HepG2 (cell line): Measurements from ENCODE around the gene PTPN12. TPM values are rescaled to one million over a fixed set of nuclear protein-coding genes. Genes with fewer than 3 reads are reported as not detected.

Experiments used
- ATAC-seq: fragments of 200-7000 bp; cut with Tn5 transposase; 3 replicates; pipeline ENCODE4 v1.9.1; 2020; ENCODE audit warnings: mild to moderate bottlenecking, moderate library complexity
- BruUV-seq: library from RNA; stranded (reverse); fragments of 400-500 nt; replicated peaks from 2 replicates; lab custom pipeline; 2021; lab: Mats Ljungman, UMichigan
- CTCF ChIA-PET: fragments of 300-600 bp; formaldehyde crosslinking; extraction: SDS; loops from one replicate; lab custom pipeline; 2021; ENCODE audit warnings: low total read pairs, inconsistent platforms, low intra/inter-chr PET ratio; lab: Yijun Ruan, JAX
- POLR2A ChIA-PET: fragments of 350-600 bp; sonication (Branson Sonifier 250); formaldehyde crosslinking; loops from one replicate; lab custom pipeline; 2020; ENCODE audit warnings: antibody characterized with exemption, inconsistent platforms; lab: Yijun Ruan, JAX
- DNase-seq: peaks from one replicate; pipeline ENCODE4 v3.0.0-alpha.2; 2015; ENCODE audit warnings: low spot score
- FAIRE-seq: peaks from 3 replicates; lab custom pipeline; 2011; peaks lifted over from hg19 to GRCh38; lab: Jason Lieb, UNC
- H2AFZ ChIP-seq: one replicate; pipeline ENCODE4 v1.6.1; 2011; ENCODE audit warnings: low read length, inconsistent platforms
- H3K27ac ChIP-seq: fragments of 300-600 bp; 3 replicates; pipeline ENCODE4 v1.8.0; 2011; ENCODE audit warnings: mixed run types, mild to moderate bottlenecking, mixed read lengths, low read length, inconsistent platforms; ENCODE audit not compliant: insufficient read depth; ENCODE audit errors: extremely low read length
- H3K27me3 ChIP-seq, 2 experiments: fragments of 200-600 bp in 1 of 2; 2 replicates in 1 of 2; 3 replicates in 1 of 2; pipeline versions ENCODE4 v1.6.0 to v1.8.0; 2011; ENCODE audit warnings: low read length in 2 of 2, mild to moderate bottlenecking in 2 of 2, moderate library complexity in 2 of 2, inconsistent platforms in 1 of 2; ENCODE audit not compliant: insufficient read depth in 2 of 2, control insufficient read depth in 1 of 2
- H3K36me3 ChIP-seq, 2 experiments: fragments of 200-600 bp in 1 of 2; replicated peaks in 1 of 2; 2 replicates in 1 of 2; 3 replicates in 1 of 2; pipeline versions ENCODE4 v1.5.1 to v1.8.0; 2011; ENCODE audit warnings: low read length in 2 of 2, inconsistent platforms in 1 of 2; ENCODE audit not compliant: insufficient read depth in 2 of 2, control insufficient read depth in 1 of 2
- H3K4me1 ChIP-seq: 2 replicates; pipeline ENCODE4 v1.5.1; 2012; ENCODE audit warnings: low read length, inconsistent platforms; ENCODE audit not compliant: insufficient read depth
- H3K4me2 ChIP-seq: 2 replicates; pipeline ENCODE4 v1.6.0; 2011; ENCODE audit warnings: low read depth, low read length, inconsistent platforms
- H3K4me3 ChIP-seq, 3 experiments: fragments of 200-600 bp in 1 of 3; sonication (generic), shearing (Covaris generic) in 1 of 3; replicated peaks in 1 of 3; 2 replicates each; pipeline ENCODE4 v1.5.1; 2011 to 2016; ENCODE audit warnings: low read length in 3 of 3, inconsistent platforms in 2 of 3, low read depth in 2 of 3, mild to moderate bottlenecking in 2 of 3, control low read depth in 1 of 3, mixed read lengths in 1 of 3; ENCODE audit not compliant: insufficient read depth in 1 of 3
- H3K79me2 ChIP-seq: one replicate; pipeline ENCODE4 v1.6.1; 2011; ENCODE audit warnings: low read length, inconsistent platforms; ENCODE audit not compliant: insufficient read depth
- H3K9ac ChIP-seq: 2 replicates; pipeline ENCODE4 v1.6.0; 2011; ENCODE audit warnings: mild to moderate bottlenecking, low read depth, low read length, inconsistent platforms; ENCODE audit not compliant: insufficient read depth
- H3K9me3 ChIP-seq: 2 replicates; pipeline ENCODE4 v1.5.1; 2012; ENCODE audit warnings: mild to moderate bottlenecking, low read length
- H4K20me1 ChIP-seq: 2 replicates; pipeline ENCODE4 v1.6.0; 2011; ENCODE audit warnings: inconsistent platforms, mild to moderate bottlenecking, low read length, moderate library complexity; ENCODE audit not compliant: insufficient read depth
- HOXD1 ChIP-seq: sonication (generic); formaldehyde crosslinking; IDR thresholded peaks from 2 replicates; pipeline ENCODE4 v1.5.0; 2020; ENCODE audit warnings: missing genetic modification reagents
- RAD21 ChIP-seq: fragments of 450-650 bp; formaldehyde crosslinking; IDR thresholded peaks from 2 replicates; pipeline ENCODE4 v1.5.0; 2020; ENCODE audit warnings: mild to moderate bottlenecking
- RXRB ChIP-seq: IDR thresholded peaks from 2 replicates; pipeline ENCODE4 v1.6.1; 2016; ENCODE audit warnings: borderline replicate concordance, missing genetic modification reagents, missing compliant biosample characterization
- SALL1 ChIP-seq: sonication (generic); formaldehyde crosslinking; IDR thresholded peaks from 2 replicates; pipeline ENCODE4 v1.8.0; 2022; ENCODE audit warnings: mild to moderate bottlenecking, missing genetic modification reagents
- SSRP1 ChIP-seq: IDR thresholded peaks from 2 replicates; pipeline ENCODE4 v1.6.1; 2016; ENCODE audit warnings: control low read depth
- TBL1XR1 ChIP-seq: fragments of 150-350 bp; IDR thresholded peaks from 2 replicates; pipeline ENCODE4 v1.6.1; 2014; ENCODE audit warnings: borderline replicate concordance, low read length; ENCODE audit not compliant: partially characterized antibody
- ZFP62 ChIP-seq: sonication (generic); formaldehyde crosslinking; IDR thresholded peaks from 2 replicates; pipeline ENCODE4 v1.4.0; 2020; ENCODE audit warnings: missing genetic modification reagents
- ZNF136 ChIP-seq: sonication (generic); formaldehyde crosslinking; IDR thresholded peaks from 2 replicates; pipeline ENCODE4 v1.8.1; 2022; ENCODE audit warnings: low read depth, mild to moderate bottlenecking, moderate library complexity, missing genetic modification reagents
- ZNF225 ChIP-seq: sonication (generic); formaldehyde crosslinking; IDR thresholded peaks from 2 replicates; pipeline ENCODE4 v1.4.0; 2020; ENCODE audit warnings: mild to moderate bottlenecking, missing genetic modification reagents
- ZNF256 ChIP-seq: sonication (generic); formaldehyde crosslinking; conservative IDR thresholded peaks from 2 replicates; pipeline ENCODE4 v1.4.0; 2020; ENCODE audit warnings: missing genetic modification reagents
- ZNF30 ChIP-seq: sonication (generic); formaldehyde crosslinking; IDR thresholded peaks from 2 replicates; pipeline ENCODE4 v1.5.0; 2020; ENCODE audit warnings: mild to moderate bottlenecking, missing genetic modification reagents
- ZNF501 ChIP-seq: sonication (generic); formaldehyde crosslinking; IDR thresholded peaks from 2 replicates; pipeline ENCODE4 v1.5.1; 2020; ENCODE audit warnings: mild to moderate bottlenecking, moderate library complexity, missing genetic modification reagents
- ZNF713 ChIP-seq: sonication (generic); formaldehyde crosslinking; IDR thresholded peaks from 2 replicates; pipeline ENCODE4 v1.4.0; 2020; ENCODE audit warnings: mild to moderate bottlenecking, missing genetic modification reagents
- ZNF850 ChIP-seq: sonication (generic); formaldehyde crosslinking; conservative IDR thresholded peaks from 2 replicates; pipeline ENCODE4 v1.9.0; 2021; ENCODE audit warnings: mild to moderate bottlenecking, missing genetic modification reagents
- WGBS: methylation state at CpG from one replicate; pipeline ENCODE4 v1.1.6; 2017; ENCODE audit warnings: low lambda C conversion rate; 5-methylcytosine and 5-hydroxymethylcytosine counted together
- in situ Hi-C: cut with HindIII; loops from 2 replicates; pipeline ENCODE4 v1.10.0; 2017; ENCODE audit warnings: low pct_unique_long_range_greater_than_20kb; ENCODE audit not compliant: extremely low pct_ligation_motif_present
- intact Hi-C: fragments of 100-400 bp; cut with micrococcal nuclease; formaldehyde crosslinking; loops from one replicate; pipeline ENCODE4 v1.10.0; 2022; ENCODE audit not compliant: unreplicated experiment
- polyA plus RNA-seq, 8 experiments: library from polyadenylated mRNA; depleted of rRNA in 3 of 8; stranded (reverse) in 7 of 8; unstranded in 1 of 8; fragments of >200 nt; fragmentation: Illumina TruSeq in 4 of 8; extraction: Trizol in 4 of 8; gene quantifications; 2 replicates each; pipeline versions ENCODE4 v1.2.1 to v1.2.3, GENCODE V29; 2011 to 2016; ENCODE audit warnings: low read depth in 4 of 8, missing spikeins in 1 of 8, mixed read lengths in 1 of 8; ENCODE audit not compliant: insufficient read depth in 1 of 8
- total RNA-seq, 5 experiments: library from RNA; depleted of rRNA; stranded (reverse); fragments of >200 nt; fragmentation: Illumina TruSeq; extraction: Trizol; gene quantifications; 2 replicates each; pipeline ENCODE4 v1.2.3, GENCODE V29; 2016; ENCODE audit warnings: low read depth in 1 of 5

Gene PTPN12
- total and polyA plus RNA-seq, 2 of the 13 experiments (the other 11 are each of a cell fraction or from before 2014, with no cell fraction given) = 22.9 to 56.8 TPM

DNA sequence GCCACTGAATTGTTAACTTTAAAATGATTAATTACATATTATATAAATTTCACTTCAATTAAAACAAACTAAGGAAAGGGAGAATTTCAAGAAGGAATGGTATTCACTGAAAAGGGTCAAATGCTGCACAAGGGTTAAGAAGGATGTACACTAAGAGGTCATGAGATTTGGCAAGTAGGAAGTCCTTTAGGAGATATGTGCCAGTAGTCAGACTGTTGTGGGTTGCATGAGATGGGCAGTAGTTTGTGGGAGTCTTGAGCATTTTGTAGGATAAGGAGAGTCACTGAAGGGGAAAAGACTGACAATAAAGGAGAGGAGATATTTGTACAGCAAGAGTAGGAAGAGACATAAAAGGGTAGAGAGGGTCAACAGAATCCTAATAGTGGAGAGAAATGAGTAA lies 12.4 kb upstream of the PTPN12 start:
- ChIA-PET POLR2A (no interaction called here), CTCF (no interaction called here)
- no peak for TF ChIP-seq ZNF30 (CRISPR knock-in tag)
- no peak for TF ChIP-seq ZNF136 (CRISPR knock-in tag)
- TF ChIP-seq ZNF225 (CRISPR knock-in tag) = no peak
- no peak for TF ChIP-seq ZNF850 (CRISPR knock-in tag)
- TF ChIP-seq HOXD1 (CRISPR knock-in tag) = no peak
- H3K9ac ChIP-seq = no peak overlapping the region
- no TSS peak for BruUV-seq
- no peaks in the 10 kb centered on the region for H4K20me1 ChIP-seq
- H3K4me2 ChIP-seq = no peak overlapping the region
- H2AFZ ChIP-seq = no peak overlapping the region
- no peak overlapping the region for H3K27ac ChIP-seq
- intact Hi-C loops = no loop called here
- no peak overlapping the region for H3K4me3 ChIP-seq
- no peaks in the 10 kb centered on the region for H3K36me3 ChIP-seq
- H3K79me2 ChIP-seq = no peaks in the 10 kb centered on the region
- no peak for FAIRE-seq
- no peaks in the 10 kb centered on the region for H3K27me3 ChIP-seq
- no peak for DNase-seq
- no peak for ATAC-seq
- H3K4me1 ChIP-seq = no peaks in the 10 kb centered on the region
- in situ Hi-C loops = no loop called here
- H3K9me3 ChIP-seq = no peaks in the 10 kb centered on the region

GRCh38 chr7:77525231-77525630 lies 11.9 kb upstream of the PTPN12 start:
- no peak overlapping the region for H2AFZ ChIP-seq
- FAIRE-seq = no peak
- 98% methylated on average over 2 of the region's 2 CpGs for whole genome bisulfite sequencing

More at GRCh38 chr7:77525231-77525630, 11.9 kb upstream of the PTPN12 start:
- in situ Hi-C loops (no loop called here), intact Hi-C loops (no loop called here)
- TF ChIP-seq SALL1 (CRISPR knock-in tag) = no peak
- no peak for TF ChIP-seq SSRP1 (CRISPR knock-in tag)
- TF ChIP-seq ZNF256 (CRISPR knock-in tag) = no peak
- no peak for TF ChIP-seq ZNF713
- no peak for TF ChIP-seq TBL1XR1
- TF ChIP-seq RAD21 (CRISPR knock-in tag) = no peak
- TF ChIP-seq RXRB (CRISPR knock-in tag) = no peak
- TF ChIP-seq ZNF501 (CRISPR knock-in tag) = no peak
- TF ChIP-seq ZFP62 = no peak
- Histone ChIP-seq H3K4me1 (no peaks in the 10 kb centered on the region), H3K9ac (no peak overlapping the region), H3K4me2 (no peak overlapping the region), H3K9me3 (no peaks in the 10 kb centered on the region), H3K27ac (no peak overlapping the region), H3K79me2 (no peaks in the 10 kb centered on the region), H4K20me1 (no peaks in the 10 kb centered on the region), H3K36me3 (no peaks in the 10 kb centered on the region), H3K4me3 (no peak overlapping the region), H3K27me3 (no peaks in the 10 kb centered on the region)
- no peak for ATAC-seq
- POLR2A ChIA-PET = no interaction called here
- BruUV-seq = no TSS peak
- no peak for DNase-seq
- CTCF ChIA-PET = no interaction called here
